Right lobe of liver (tissue), 6 donors: Measurements from ENCODE around the gene ITSN1. TPM values are rescaled to one million over a fixed set of nuclear protein-coding genes. Genes with fewer than 3 reads are reported as not detected.

Experiments
- ATAC-seq, 4 donors: fragments of 200-7000 bp; cut with Tn5 transposase; one replicate each; pipeline ENCODE4 v1.9.1; 2020; ENCODE audit warnings: mild to moderate bottlenecking in 4 of 4, moderate library complexity in 4 of 4
- DNase-seq, 3 donors: peaks; one replicate each; pipeline ENCODE4 v3.0.0-alpha.2; 2020
- H3K27ac ChIP-seq, 3 donors: fragments of 200-600 bp; one replicate each; pipeline ENCODE4 v1.8.0; 2022
- H3K27me3 ChIP-seq, 2 donors: fragments of 200-600 bp; one replicate each; pipeline ENCODE4 v1.8.0; 2022
- H3K36me3 ChIP-seq, 4 donors: fragments of 200-600 bp; sonication (generic) in 1 of 4; one replicate each; pipeline versions ENCODE4 v1.5.1 to v1.8.0; 2017 to 2022; ENCODE audit warnings: control low read depth in 1 of 4
- H3K4me1 ChIP-seq, 4 donors: fragments of 200-600 bp; sonication (generic) in 1 of 4; one replicate each; pipeline versions ENCODE4 v1.5.1 to v1.8.0; 2017 to 2022; ENCODE audit warnings: control low read depth in 1 of 4
- H3K4me3 ChIP-seq, 3 donors: fragments of 200-600 bp; one replicate each; pipeline ENCODE4 v1.8.0; 2022
- H3K9me3 ChIP-seq, 4 donors: fragments of 200-600 bp; sonication (generic) in 1 of 4; one replicate each; pipeline versions ENCODE4 v1.5.1 to v1.8.0; 2017 to 2022; ENCODE audit warnings: control low read depth in 1 of 4
- POLR2A ChIP-seq: fragments of 450-650 bp; IDR thresholded peaks from one replicate; pipeline ENCODE4 v1.6.1; 2017; ENCODE audit warnings: antibody characterized with exemption, mild to moderate bottlenecking
- WGBS: methylation state at CpG from one replicate; pipeline ENCODE4 v1.1.6; 2018; ENCODE audit warnings: low coverage, low lambda C conversion rate; ENCODE audit not compliant: insufficient coverage; ENCODE audit errors: missing lambda C conversion rate; 5-methylcytosine and 5-hydroxymethylcytosine counted together
- intact Hi-C, 2 donors: fragments of 100-400 bp; cut with DNase I; formaldehyde crosslinking; loops; one replicate each; pipeline versions ENCODE4 v1.11.2 to v1.14.1; 2022
- total RNA-seq, 6 experiments: library from RNA; depleted of rRNA in 2 of 6; stranded (reverse); fragments of >200 nt in 2 of 6; fragmentation: NEBNext Ultra II Directional in 3 of 6; extraction: Animal tissue kit (Norgen Biotek cat#: 25700) in 3 of 6; gene quantifications; one replicate each; pipeline versions ENCODE4 v1.1.0 to v1.2.4, GENCODE V29; 2016 to 2023
- TF ChIP-seq, protein P1 (sequence below), 4 donors: fragments of 200-600 bp in 3 of 4; fragments of 450-650 bp in 1 of 4; IDR thresholded peaks; one replicate each; pipeline versions ENCODE4 v1.5.1 to v1.8.0; 2016 to 2022; ENCODE audit warnings: antibody characterized with exemption in 4 of 4, mild to moderate bottlenecking in 2 of 4
- donor health status: DM: no; HTN: yes; CAD: no.
- donor health status: DM: no; HTN: no; CAD: no.
- donor health status: DM: no; HTN: no; CAD: no.
- donor health status: DM: no; HTN: yes; CAD: no.
- donor health status: DM: no; HTN: yes; CAD: no.

The ITSN1 gene
- total RNA-seq, 6 experiments from 2014 or later, result 27.8 to 63.1 (median 33.8) TPM

GRCh38 chr21:33904041-33904440 lies 261.7 kb downstream of the ITSN1 start:
- H3K4me1 ChIP-seq, result peaks cover 0 to 8% (median 0%) of the 10 kb centered on the region in 4 donors
- peaks cover 0 to 58% (median 27%) of the 10 kb centered on the region in 4 donors for H3K36me3 ChIP-seq
- H3K4me3 ChIP-seq, result no peak overlapping the region
- TF ChIP-seq, protein P1, sequence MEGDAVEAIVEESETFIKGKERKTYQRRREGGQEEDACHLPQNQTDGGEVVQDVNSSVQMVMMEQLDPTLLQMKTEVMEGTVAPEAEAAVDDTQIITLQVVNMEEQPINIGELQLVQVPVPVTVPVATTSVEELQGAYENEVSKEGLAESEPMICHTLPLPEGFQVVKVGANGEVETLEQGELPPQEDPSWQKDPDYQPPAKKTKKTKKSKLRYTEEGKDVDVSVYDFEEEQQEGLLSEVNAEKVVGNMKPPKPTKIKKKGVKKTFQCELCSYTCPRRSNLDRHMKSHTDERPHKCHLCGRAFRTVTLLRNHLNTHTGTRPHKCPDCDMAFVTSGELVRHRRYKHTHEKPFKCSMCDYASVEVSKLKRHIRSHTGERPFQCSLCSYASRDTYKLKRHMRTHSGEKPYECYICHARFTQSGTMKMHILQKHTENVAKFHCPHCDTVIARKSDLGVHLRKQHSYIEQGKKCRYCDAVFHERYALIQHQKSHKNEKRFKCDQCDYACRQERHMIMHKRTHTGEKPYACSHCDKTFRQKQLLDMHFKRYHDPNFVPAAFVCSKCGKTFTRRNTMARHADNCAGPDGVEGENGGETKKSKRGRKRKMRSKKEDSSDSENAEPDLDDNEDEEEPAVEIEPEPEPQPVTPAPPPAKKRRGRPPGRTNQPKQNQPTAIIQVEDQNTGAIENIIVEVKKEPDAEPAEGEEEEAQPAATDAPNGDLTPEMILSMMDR (IDR thresholded peaks at IDR 0.05), result no peak
- TF ChIP-seq POLR2A, result no peak
- ATAC-seq (no peak), DNase-seq (no peak)
- WGBS, result 93% methylated on average over 3 of the region's 5 CpGs
- no peak overlapping the region for H3K27ac ChIP-seq
- no peaks in the 10 kb centered on the region for H3K27me3 ChIP-seq
- intact Hi-C loops, result no loop called here
- H3K9me3 ChIP-seq, result no peaks in the 10 kb centered on the region

- ATAC-seq (no peak), DNase-seq (peak in 1 of 3 donors; percentile 8)
- H3K4me3 ChIP-seq, result no peak overlapping the region
- H3K27ac ChIP-seq, result no peak overlapping the region
- H3K36me3 ChIP-seq, result peaks cover 0 to 89% (median 38%) of the 10 kb centered on the region in 4 donors
- no peaks in the 10 kb centered on the region for H3K27me3 ChIP-seq
- H3K4me1 ChIP-seq, result no peaks in the 10 kb centered on the region
- no peak for TF ChIP-seq POLR2A
- TF ChIP-seq, protein P1 (IDR thresholded peaks at IDR 0.05), result no peak
- 82% methylated on average over 6 of the region's 6 CpGs for WGBS
- intact Hi-C loops, result no loop called here
- H3K9me3 ChIP-seq, result no peaks in the 10 kb centered on the region
Measured at GRCh38 chr21:33908760-33909159, 266.5 kb downstream of the ITSN1 start.

DNA sequence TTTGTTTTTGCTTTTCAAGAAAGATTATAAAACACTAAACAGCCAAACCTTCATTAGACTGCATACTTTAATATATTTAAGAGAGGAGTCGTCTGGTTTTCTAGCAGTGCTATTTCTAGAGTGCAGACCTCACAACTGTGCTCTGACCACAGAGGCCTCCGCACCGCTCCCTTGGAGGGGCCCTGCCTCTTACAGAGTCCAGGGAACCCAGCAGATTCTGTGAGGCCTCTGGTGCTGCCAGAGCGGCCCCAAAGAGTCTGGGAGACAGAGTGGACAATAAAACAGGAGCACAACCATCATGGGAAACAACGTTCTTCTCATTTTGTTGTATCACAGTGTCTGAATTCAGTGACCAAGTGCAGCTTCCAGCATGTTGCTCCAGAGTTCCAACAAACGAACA lies 267.5 kb downstream of the ITSN1 start:
- WGBS, result 78% methylated on average over 4 of the region's 6 CpGs
- intact Hi-C loops, result no loop called here
- H3K4me1 ChIP-seq, result peaks cover 0 to 4% (median 2%) of the 10 kb centered on the region in 4 donors
- H3K36me3 ChIP-seq, result peaks cover 0 to 79% (median 38%) of the 10 kb centered on the region in 4 donors
- no peak for TF ChIP-seq POLR2A
- TF ChIP-seq, protein P1 (IDR thresholded peaks at IDR 0.05), result no peak
- DNase-seq, result peak in 1 of 3 donors; percentile 25
- no peaks in the 10 kb centered on the region for H3K27me3 ChIP-seq
- ATAC-seq, result no peak
- H3K4me3 ChIP-seq, result no peak overlapping the region
- H3K27ac ChIP-seq, result no peak overlapping the region
- H3K9me3 ChIP-seq, result no peaks in the 10 kb centered on the region

DNA sequence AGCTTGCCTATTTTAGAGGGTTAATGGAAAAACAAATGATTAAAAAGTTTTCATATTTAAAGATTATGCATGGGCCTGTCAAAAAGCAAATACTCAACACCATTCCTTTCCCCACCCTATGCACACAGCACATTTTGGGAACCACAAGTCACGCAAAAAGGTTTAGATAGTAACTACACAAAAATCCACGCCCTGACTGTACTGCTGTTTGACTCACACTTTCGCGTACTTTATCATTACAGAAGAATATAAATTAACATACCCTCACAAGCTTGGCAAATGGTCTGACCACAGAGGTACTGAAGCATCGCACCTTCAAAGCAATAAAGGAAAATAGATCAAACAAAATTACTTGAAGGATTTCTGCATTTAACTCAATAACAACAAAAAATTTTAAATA lies 271.9 kb downstream of the ITSN1 start:
- 81% methylated on average over 5 of the region's 5 CpGs for WGBS
- ATAC-seq (no peak), DNase-seq (no peak)
- H3K4me3 ChIP-seq, result no peak overlapping the region
- H3K9me3 ChIP-seq, result no peaks in the 10 kb centered on the region
- intact Hi-C loops, result no loop called here
- peaks cover 0 to 13% (median 6%) of the 10 kb centered on the region in 4 donors for H3K4me1 ChIP-seq
- TF ChIP-seq POLR2A, result no peak
- TF ChIP-seq, protein P1 (IDR thresholded peaks at IDR 0.05), result no peak
- H3K36me3 ChIP-seq, result peaks cover 0 to 39% (median 12%) of the 10 kb centered on the region in 4 donors
- H3K27ac ChIP-seq, result no peak overlapping the region
- no peaks in the 10 kb centered on the region for H3K27me3 ChIP-seq
